GM10847 (cell line): ENCODE measurements around the gene IKBKG.
"Not testable (repeated sequence)": the region's sequence is repeated elsewhere in the genome, so short reads cannot be mapped to it uniquely, and the experiment has no call there.

Experiments
- POLR2A ChIP-seq: IDR thresholded peaks from 2 replicates; pipeline ENCODE4 v1.6.1; 2011; ENCODE audit not compliant: insufficient read length; ENCODE audit errors: extremely low read depth

IKBKG gene

DNA sequence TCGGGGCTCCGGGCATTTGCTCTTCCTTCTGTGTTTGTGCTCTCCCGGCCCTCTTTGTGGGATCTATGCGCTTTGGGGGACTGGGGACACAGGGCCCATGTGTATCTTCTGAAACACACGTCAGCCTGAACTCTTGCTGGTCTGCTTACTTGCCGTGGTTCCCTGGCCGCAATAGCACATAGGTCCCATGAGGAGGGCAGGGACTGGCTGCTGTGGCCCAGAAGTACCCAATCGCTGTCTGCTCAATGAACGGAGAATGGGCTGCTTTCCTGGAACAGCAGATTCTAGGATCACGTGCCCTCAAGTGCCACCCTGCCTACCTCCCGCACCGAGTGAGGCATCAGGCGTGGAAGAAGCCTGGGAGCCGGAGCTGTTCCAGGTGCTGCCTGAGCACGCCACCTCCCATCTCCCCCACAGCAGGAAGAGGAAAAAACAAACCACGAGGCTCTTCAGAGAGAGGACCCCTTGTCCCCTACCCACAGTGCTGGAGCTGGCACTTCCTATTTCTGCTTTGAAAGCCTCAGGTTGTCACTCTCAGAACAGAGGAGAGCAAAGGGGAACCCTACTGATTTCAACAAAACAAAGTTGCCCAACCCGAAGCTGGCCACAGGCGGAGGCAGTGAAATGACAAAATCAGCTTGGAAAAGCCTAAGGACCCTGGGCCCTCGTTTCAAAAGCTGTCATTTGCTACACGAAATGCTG is 4.5 kb upstream of the IKBKG start:
- no peak for TF ChIP-seq POLR2A

- no peak for TF ChIP-seq POLR2A
Measured at GRCh38 chrX:154545673-154546274, 1.6 kb upstream of the IKBKG start.

DNA sequence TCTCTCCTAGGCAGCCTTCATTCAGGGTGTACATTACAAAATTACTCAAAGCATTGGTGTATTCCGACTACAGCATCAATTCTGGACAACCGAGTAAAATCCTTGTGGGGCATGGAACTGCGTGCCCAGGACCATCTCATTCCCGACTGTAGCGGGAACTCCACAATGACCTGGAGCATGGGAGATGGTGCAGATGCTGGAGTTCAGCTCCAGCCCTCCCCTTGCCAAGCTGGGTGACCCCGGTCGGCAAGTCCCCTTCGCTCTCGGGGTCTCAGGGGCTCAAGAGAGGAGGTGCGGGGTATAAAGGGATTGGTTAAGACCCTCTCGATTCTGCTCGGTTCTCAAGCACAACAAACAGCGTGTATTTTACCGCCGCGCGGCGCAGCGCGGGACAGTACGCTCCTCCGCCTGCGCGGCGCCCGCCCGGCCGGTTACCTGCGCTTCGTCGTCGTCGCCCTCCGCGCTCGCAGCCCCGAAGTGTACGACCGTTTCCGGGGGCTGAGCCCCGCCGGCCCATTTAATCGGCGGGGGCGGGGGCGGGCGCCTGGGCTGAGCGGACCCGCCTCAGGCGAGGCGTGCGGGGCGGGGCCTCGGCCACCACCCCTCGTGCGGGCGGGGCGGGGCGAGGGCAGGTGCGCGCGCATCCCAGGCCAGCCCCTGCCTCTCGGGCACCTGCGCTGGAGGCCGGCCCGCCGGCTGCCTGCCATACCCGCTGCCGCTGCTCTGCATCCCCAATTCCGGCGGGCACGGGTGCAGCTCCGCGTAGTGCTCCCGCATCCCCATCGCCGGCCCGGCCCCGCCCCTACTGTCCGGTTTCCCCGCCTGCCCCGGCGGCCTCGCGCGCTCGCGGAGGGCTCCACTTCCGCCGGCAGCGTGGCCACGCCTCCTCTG is 821 bp upstream of the IKBKG start, which contains the start of gene G6PD:
G6PD (minus strand) TSS at position 493 of the 891 bp plus-strand sequence. CDS start 691 bp downstream, outside the sequence.
- TF ChIP-seq POLR2A = peak; percentile 53

DNA sequence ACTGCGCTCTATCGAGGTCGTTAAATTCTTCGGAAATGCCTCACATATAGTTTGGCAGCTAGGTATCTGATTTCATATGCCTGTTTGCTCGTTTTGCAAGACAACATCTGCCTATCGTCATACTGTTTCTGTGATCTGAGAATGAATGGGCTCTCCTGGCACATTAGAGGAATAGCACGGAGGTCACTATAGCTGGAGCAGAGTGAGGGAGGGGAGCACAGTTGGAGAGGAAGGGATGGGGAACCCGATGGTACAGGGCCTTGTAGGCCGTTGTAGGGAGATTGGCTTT is 552 bp downstream of the IKBKG start:
- no peak for TF ChIP-seq POLR2A

GRCh38 chrX:154549766-154550165 is 2.3 kb downstream of the IKBKG start:
- TF ChIP-seq POLR2A = no peak

GRCh38 chrX:154584585-154585183 is 37.3 kb downstream of the IKBKG start, which contains the start of gene CTAG1A:
Gene CTAG1A (plus strand): TSS chrX:154585133. CDS start chrX:154585207, 74 bp downstream.
- TF ChIP-seq POLR2A = not testable (repeated sequence)

GRCh38 chrX:154592505-154592904 is 45.1 kb downstream of the IKBKG start:
- TF ChIP-seq POLR2A = no peak

DNA sequence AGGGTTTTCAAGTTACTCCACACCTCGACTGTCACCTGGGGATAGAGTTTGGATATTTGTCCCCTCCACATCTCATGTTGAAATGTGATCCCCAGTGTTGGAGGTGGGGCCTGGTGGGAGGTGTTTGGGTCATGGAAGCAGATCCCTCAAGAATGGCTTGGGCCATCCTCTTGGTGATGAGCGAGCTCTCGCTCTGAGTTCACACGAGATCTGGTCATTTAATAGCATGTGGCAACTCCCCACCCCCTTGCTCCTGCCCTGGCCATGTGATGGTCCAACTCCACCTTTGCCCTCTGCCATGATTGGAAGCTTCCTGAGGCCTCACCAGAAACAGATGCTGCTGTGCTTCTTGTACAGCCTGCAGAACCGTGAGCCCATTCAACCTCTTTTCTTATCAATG is 45.8 kb downstream of the IKBKG start:
- TF ChIP-seq POLR2A = no peak

- TF ChIP-seq POLR2A = no peak
Measured at GRCh38 chrX:154594491-154594890, 47.1 kb downstream of the IKBKG start.

- no peak for TF ChIP-seq POLR2A
Measured at GRCh38 chrX:154595559-154596249, 48.3 kb downstream of the IKBKG start.

DNA sequence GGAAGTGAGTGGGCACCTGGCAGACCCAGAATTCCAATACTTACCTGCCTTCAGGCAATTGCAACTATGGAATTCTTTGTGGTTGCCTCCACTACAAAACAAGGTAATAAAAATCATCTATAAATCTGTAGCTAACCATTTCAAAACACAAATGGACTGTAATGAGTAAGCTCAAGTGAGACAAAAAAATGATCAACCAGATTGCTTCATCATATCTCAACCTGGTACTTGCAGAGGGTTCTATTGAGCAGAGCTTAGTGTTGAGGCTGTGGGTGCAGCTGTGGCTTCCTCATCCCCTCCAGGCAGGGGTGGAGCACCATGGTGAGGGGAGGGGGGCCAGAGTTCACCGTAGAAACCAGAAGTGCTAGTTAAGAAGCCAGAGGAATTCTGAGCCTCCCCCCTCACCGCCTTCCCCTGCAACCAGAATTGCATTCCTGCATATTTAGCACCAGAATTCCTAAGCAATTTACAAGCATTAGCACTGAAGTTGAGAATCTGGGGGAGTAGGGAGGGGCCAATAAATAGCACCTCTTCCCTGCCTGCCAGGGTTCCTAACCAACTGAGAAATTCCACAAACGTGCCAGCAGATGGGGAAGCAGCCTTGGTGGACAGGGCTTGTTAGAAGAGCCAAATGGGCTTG is 49.0 kb downstream of the IKBKG start:
- TF ChIP-seq POLR2A = no peak

DNA sequence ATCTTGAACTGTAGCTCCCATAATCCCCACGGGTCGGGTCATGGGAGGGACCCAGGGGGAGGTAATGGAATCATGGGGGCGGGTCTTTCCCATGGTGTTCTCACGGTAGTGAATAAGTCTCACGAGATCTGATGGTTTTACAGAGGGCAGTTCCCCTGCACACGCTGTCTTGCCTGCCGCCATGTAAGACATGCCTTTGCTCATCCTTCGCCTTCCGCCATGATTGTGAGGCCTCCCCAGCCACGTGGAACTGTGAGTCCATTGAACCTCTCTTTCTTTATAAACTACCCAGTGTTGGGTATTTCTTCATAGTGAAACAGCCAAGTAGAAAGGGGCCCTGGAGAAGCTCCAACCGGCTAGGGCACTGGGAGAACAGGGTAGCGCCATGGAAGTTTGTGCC is 49.8 kb downstream of the IKBKG start:
- TF ChIP-seq POLR2A = no peak

- no peak for TF ChIP-seq POLR2A
Measured at GRCh38 chrX:154598656-154599055, 51.2 kb downstream of the IKBKG start.

DNA sequence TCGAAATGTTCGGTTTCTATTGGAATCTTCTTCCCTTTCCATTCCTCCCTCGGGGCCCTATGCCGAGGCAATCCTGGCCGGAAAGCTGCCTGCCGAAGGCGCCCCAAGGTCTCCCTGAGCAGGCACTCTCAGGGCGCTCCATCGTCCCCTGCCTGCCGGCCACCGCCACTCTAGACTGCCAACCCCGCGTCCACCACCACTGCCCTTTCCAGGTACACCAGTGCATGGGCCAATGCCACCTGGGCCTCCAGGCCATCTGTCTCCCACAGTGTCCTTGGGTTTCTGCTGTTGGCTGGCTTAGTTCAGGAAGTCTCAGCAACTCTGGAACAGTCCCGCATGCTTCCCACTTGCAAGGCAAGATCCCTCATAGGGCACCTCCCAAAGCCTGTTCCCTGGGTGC is 52.1 kb downstream of the IKBKG start:
- TF ChIP-seq POLR2A = no peak
